HS-27A (cell line): Measurements from ENCODE around the gene SLC25A34.

ENCODE experiments used
- DNase-seq: peaks from one replicate; pipeline ENCODE4 v3.0.0-alpha.2; 2012; ENCODE audit warnings: low read depth, missing footprints

Gene SLC25A34

GRCh38 chr1:15753776-15754175 is 17.7 kb downstream of the SLC25A34 start:
- no peak for DNase-seq

DNA sequence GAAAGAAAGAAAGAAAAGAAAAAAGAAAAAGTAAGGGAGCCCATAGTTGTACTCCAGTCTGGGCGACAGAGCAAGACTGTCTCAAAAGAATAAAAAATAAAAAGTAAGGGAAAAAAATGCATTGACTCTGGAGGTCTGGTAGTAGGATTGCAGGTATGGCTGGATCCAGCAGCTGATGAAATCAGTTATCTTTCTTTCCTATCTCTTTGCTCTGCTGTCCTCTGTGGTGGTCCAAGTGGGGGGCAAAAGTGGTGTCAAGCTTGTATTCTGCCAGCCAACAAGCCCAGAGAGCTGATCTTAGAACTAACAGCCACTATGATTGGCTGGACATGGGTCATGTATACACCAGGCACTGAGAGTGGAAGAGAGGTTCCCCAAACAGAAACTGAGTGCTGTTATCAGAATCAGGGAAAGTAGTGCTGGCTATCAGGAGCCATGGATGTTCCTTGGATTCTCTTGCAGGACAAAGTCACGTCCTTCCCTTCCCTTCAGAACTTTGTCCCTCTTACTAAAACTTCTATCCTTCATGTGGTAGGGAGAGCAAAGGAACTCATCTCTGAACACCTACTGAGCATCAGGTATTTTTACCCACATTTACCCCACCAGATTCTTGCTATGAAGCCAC is 19.1 kb downstream of the SLC25A34 start:
- no peak for DNase-seq

DNA sequence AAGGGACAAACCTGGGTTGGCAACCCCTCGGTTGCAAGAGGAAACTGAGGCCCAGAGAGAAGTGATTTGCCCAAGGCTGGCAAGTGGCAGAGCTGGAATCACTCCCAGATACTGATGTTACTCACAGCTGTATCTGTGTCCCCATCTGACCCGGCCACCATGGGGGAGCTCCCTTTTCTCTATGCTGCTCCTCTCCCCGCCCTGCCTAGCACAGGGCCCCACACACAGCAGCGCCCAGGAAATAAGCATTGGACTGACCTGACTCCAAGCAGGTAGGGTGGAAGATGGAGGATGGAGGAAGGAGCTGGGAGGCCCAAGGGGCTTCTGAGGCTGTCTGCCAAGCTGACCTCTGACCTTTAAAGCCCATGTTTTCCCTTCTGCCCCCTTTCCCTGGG is 19.6 kb downstream of the SLC25A34 start:
- no peak for DNase-seq

- no peak for DNase-seq
Observed at GRCh38 chr1:15756143-15757015, 20.3 kb downstream of the SLC25A34 start.

- no peak for DNase-seq
Observed at GRCh38 chr1:15757016-15757543, 21.0 kb downstream of the SLC25A34 start.

DNA sequence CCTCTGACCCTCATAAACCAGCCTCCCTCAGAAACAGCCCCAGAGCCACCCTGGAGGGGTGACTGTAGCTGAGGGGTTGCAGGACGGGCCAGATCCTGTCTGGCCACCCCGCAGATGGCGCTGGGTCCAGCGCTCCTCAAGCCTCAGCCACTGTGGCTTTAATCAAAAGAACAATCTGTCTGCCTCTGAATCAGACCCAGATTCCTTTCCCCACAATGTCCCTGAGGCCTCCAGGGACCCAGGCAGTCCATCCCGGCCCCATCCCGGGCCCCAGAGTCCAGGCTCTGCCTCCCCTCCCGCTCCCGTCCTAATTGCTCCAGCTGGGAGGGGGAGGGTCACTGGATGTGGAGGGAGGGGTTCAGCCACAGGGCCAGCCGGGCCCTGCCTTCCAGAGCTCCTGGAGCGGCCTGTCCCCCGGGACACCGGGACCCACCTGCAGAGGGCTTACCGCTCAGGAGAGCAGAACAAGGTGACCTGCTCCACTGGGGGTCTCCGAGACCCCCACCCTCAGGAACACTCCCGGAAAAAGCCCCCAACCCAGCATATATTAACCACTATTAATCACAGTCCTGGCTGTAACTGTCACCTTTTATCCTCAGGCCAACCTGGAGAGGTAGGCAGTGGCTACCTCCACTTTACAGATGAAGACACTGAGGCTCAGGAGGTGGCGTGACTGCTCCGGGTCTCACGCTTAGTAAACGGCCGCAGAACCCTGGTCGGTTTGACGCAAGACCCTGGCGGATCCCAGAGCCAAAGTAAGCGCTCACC is 21.7 kb downstream of the SLC25A34 start:
- no peak for DNase-seq

- no peak for DNase-seq
Observed at GRCh38 chr1:15758343-15758931, 22.4 kb downstream of the SLC25A34 start, which contains the start of gene FBLIM1. Gene FBLIM1 (plus strand): TSS chr1:15758795. CDS start chr1:15764984, 6,189 bp downstream.

DNA sequence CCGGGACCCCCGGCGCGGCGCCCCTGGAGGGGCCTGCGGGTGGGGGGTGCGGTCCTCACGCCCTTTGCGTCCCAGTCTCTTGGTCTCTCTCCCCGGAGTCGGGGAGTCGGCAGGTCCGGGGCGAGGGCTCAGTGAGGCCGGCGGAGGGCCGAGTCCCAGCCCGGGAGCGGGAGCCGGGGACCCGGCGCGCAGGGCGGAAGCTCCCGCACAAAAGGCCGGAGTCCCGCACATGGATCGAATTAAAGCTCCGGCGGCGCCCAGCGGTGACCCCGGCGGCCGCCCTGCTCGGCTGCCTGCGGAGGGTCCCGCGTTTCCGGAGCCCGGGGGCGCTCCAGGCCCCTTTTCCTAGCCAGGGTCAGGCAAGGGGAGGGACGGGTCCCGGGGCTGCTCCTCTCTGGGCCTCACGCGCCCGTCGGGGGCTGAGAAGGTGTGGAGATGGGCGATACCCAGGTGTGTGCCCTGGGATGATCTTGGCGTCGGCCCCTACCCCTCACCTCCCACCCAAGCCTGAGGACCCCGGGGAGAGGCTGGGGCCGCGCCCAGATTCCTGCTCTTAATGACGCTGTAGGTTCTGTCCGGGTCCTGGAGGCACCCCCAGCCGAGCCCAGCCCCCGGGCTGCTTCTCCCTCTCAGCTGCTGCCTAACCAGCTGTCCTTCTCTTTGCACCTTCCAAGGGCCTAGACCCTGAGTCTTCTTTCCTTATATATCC is 23.0 kb downstream of the SLC25A34 start:
- DNase-seq = no peak

- DNase-seq = no peak
Observed at GRCh38 chr1:15760520-15761211, 24.6 kb downstream of the SLC25A34 start.

GRCh38 chr1:15761366-15762128 is 25.5 kb downstream of the SLC25A34 start:
- no peak for DNase-seq

DNA sequence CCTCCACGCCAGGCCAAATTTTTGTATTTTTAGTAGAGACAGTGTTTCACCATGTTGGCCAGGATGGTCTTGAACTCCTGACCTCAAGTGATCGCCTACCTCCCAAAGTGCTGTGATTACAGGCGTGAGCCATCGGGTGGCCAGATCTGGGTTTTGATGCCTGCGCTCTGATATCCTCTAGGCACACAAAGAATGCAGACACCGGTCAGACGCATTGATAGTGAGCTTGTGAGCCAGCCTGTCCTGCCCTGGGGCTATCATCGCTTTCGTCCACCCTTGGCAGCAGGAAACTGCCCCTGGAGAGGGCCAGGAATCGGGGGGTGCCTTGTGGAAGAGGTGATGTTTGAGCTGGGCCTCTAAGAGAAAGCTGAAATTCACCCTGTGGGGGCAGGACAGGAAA is 26.5 kb downstream of the SLC25A34 start:
- no peak for DNase-seq

DNA sequence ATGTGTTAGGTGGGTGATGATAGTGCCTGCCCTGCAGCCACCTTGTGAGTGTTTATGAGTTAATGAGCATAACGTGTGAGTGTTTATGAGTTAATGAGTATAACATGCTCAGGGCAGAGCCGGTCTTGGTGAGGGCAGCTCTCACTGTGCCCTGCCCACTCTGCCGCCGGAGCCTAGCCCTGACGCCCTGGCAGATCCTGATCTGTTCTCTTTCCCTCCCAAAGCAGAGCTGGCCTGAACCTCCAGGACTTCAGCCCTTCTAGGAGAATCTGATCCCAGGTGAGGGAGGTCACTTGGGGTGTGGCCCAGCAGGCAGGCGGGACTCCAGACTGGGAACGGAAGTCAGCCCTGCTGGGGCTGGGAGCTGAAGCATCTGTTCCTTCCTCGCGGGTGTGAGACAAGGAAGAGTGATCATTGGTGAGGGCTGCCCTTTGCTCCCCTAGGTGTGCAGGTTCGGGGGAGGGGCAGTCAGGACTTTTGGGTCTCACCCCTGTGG is 28.3 kb downstream of the SLC25A34 start:
- DNase-seq = no peak

- DNase-seq = no peak
Observed at GRCh38 chr1:15764890-15765289, 28.8 kb downstream of the SLC25A34 start.

DNA sequence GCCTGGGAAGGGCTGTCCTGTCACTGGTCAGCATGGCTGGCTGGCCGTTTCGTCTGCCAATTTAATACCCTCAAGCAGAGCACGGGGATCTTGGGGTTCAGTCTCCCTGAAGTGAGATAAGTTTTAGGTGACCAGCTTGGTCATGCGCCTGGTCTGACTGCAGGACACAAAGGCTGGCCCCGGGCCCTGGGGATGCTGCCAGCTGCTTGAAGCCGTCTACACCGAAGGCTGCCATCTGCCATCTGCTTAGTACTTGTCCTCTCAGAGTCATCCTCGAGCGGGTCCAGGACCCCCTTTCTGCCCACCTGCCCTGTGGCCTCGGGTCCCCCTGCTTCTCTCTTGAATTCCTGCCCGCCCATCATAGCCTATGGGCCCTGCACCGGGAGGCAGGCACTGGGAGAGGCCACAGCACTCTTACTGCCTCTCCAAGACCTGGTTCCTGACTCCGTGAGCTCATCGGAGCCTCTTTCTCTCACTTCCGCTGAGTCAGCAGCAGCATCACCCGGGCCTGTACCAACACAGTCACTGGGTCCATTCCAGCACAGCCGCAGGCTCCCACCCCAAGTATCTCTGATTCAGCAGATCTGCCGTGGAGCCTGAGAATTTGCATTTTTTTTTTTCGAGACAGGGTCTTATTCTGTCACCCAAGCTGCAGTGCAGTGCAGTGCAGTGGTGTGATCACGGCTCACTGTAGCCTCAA is 29.6 kb downstream of the SLC25A34 start:
- no peak for DNase-seq

DNA sequence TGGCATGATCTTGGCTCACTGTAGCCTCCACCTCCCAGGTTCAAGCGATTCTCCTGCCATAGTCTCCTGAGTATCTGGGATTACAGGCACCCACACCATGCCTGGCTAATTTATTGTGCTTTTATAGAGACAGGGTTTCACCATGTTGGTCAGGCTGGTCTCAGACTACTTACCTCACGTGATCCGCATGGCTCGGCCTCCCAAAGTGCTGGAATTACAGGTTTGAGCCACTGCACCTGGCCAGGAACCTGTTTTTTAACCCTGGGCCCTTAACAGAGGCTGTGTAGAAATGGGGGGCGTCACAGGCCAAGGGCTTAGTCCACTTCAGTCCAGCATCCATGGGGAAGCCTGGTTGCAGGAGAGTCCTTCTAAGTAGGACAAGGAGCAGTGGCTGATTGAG is 31.9 kb downstream of the SLC25A34 start:
- no peak for DNase-seq

- no peak for DNase-seq
Observed at GRCh38 chr1:15768388-15768787, 32.3 kb downstream of the SLC25A34 start.

GRCh38 chr1:15770313-15770962 is 34.4 kb downstream of the SLC25A34 start:
- no peak for DNase-seq

DNA sequence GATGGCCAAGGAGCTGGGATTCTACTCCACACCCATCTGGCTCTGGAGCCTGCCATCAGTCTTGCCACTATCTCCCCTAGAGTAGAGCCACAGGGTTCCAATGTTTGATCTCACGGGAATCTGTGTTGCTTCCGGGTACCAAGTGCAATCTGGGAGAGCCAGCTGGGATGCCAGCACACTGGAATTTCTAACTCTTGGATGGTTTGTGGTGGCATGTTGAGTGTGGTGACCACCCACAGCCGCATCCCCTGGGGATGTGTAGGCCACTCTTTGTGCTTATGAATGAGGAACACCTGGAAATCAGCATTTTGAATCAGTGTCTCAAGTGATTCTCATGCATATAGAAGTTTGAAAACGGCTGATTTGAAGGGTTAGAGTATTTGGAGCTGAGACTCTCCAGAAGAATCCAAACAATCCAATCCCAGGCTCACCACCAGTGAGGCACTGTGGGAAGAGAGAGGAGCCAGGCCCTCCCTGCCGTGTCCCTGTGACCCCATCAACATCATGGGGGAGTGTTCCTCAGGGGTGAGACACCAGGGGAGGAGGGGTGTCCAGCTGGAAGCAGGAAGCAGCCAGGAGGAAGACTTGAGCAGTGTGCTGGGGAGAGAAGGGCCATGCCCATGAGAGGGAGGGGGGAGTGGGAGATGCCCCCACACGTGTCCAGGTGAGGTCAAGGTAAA is 35.9 kb downstream of the SLC25A34 start:
- no peak for DNase-seq
